Central memory CD8-positive, alpha-beta T cell (primary cell): ENCODE data around the gene CCNI2.

Experiments used
- ATAC-seq: fragments of 150-1000 bp; cut with Tn5 transposase; replicated peaks from 2 replicates; pipeline ENCODE4 v1.10.0; 2022; ENCODE audit warnings: mild to moderate bottlenecking, moderate FRiP score, moderate number of reproducible peaks; ENCODE audit not compliant: poor library complexity, severe bottlenecking; ENCODE audit errors: extremely low read depth
- DNase-seq, 2 donors: peaks; one replicate each; pipeline ENCODE4 v3.0.0; 2021; ENCODE audit warnings: low spot score in 2 of 2
- H3K27ac Mint-ChIP-seq: one replicate; pipeline ENCODE4 v1.8.0; 2022; ENCODE audit warnings: low read depth, mild to moderate bottlenecking, moderate library complexity, mixed read lengths
- H3K27me3 Mint-ChIP-seq: one replicate; pipeline ENCODE4 v1.8.0; 2022; ENCODE audit warnings: mixed read lengths
- H3K36me3 Mint-ChIP-seq: one replicate; pipeline ENCODE4 v1.8.0; 2022; ENCODE audit warnings: mild to moderate bottlenecking, moderate library complexity, mixed read lengths; ENCODE audit not compliant: insufficient read depth
- H3K4me1 Mint-ChIP-seq: one replicate; pipeline ENCODE4 v1.8.0; 2022; ENCODE audit warnings: mixed read lengths
- H3K4me3 Mint-ChIP-seq: one replicate; pipeline ENCODE4 v1.8.0; 2022; ENCODE audit warnings: mild to moderate bottlenecking, moderate library complexity, mixed read lengths
- H3K9me3 Mint-ChIP-seq: one replicate; pipeline ENCODE4 v1.8.0; 2022; ENCODE audit warnings: mixed read lengths

The CCNI2 gene

GRCh38 chr5:132781029-132781428, 33.8 kb downstream of the CCNI2 start:
- H3K27me3 Mint-ChIP-seq = peaks cover 14% of the 10 kb centered on the region

GRCh38 chr5:132782101-132782500, 34.9 kb downstream of the CCNI2 start:
- Mint-ChIP-seq H3K36me3 (peaks cover 2% of the 10 kb centered on the region), H3K9me3 (no peaks in the 10 kb centered on the region), H3K27me3 (peaks cover 14% of the 10 kb centered on the region), H3K4me1 (peaks cover 18% of the 10 kb centered on the region), H3K27ac (no peak overlapping the region), H3K4me3 (no peak overlapping the region)
- DNase-seq = no peak
- no peak for ATAC-seq

More at GRCh38 chr5:132781029-132781428, 33.8 kb downstream of the CCNI2 start:
- Mint-ChIP-seq H3K9me3 (no peaks in the 10 kb centered on the region), H3K27ac (no peak overlapping the region), H3K4me1 (peaks cover 19% of the 10 kb centered on the region), H3K4me3 (no peak overlapping the region), H3K36me3 (peaks cover 2% of the 10 kb centered on the region)
- ATAC-seq = no peak
- no peak for DNase-seq

- ATAC-seq (no peak), DNase-seq (no peak)
- H3K27ac Mint-ChIP-seq = no peak overlapping the region
- peaks cover 14% of the 10 kb centered on the region for H3K27me3 Mint-ChIP-seq
- no peaks in the 10 kb centered on the region for H3K36me3 Mint-ChIP-seq
- no peak overlapping the region for H3K4me3 Mint-ChIP-seq
- H3K9me3 Mint-ChIP-seq = no peaks in the 10 kb centered on the region
- no peaks in the 10 kb centered on the region for H3K4me1 Mint-ChIP-seq
These were observed 38.1 kb downstream of the CCNI2 start for GRCh38 chr5:132785365-132785764.

GRCh38 chr5:132785864-132786263, 38.6 kb downstream of the CCNI2 start:
- Mint-ChIP-seq H3K27me3 (peaks cover 14% of the 10 kb centered on the region), H3K27ac (no peak overlapping the region), H3K4me1 (no peaks in the 10 kb centered on the region), H3K36me3 (no peaks in the 10 kb centered on the region), H3K4me3 (no peak overlapping the region), H3K9me3 (no peaks in the 10 kb centered on the region)
- ATAC-seq (no peak), DNase-seq (no peak)

- Mint-ChIP-seq H3K9me3 (no peaks in the 10 kb centered on the region), H3K36me3 (no peaks in the 10 kb centered on the region), H3K4me3 (no peak overlapping the region), H3K4me1 (no peaks in the 10 kb centered on the region), H3K27me3 (peaks cover 14% of the 10 kb centered on the region), H3K27ac (no peak overlapping the region)
- DNase-seq (no peak), ATAC-seq (no peak)
These were observed 39.9 kb downstream of the CCNI2 start for GRCh38 chr5:132787076-132787475.

- Mint-ChIP-seq H3K36me3 (no peaks in the 10 kb centered on the region), H3K4me3 (no peak overlapping the region), H3K4me1 (no peaks in the 10 kb centered on the region), H3K9me3 (no peaks in the 10 kb centered on the region), H3K27ac (no peak overlapping the region), H3K27me3 (peaks cover 26% of the 10 kb centered on the region)
- no peak for DNase-seq
- no peak for ATAC-seq
These were observed 41.3 kb downstream of the CCNI2 start for GRCh38 chr5:132788508-132788907.

GRCh38 chr5:132788990-132789886, 42.0 kb downstream of the CCNI2 start:
- Mint-ChIP-seq H3K4me3 (no peak overlapping the region), H3K36me3 (no peaks in the 10 kb centered on the region), H3K9me3 (no peaks in the 10 kb centered on the region), H3K27ac (no peak overlapping the region), H3K4me1 (no peaks in the 10 kb centered on the region), H3K27me3 (peaks cover 26% of the 10 kb centered on the region)
- no peak for ATAC-seq
- no peak for DNase-seq

GRCh38 chr5:132790201-132790865, 43.1 kb downstream of the CCNI2 start:
- no peaks in the 10 kb centered on the region for H3K9me3 Mint-ChIP-seq
- ATAC-seq (no peak), DNase-seq (no peak)
- no peaks in the 10 kb centered on the region for H3K36me3 Mint-ChIP-seq
- H3K27ac Mint-ChIP-seq = peak overlapping the region; percentile 9
- no peaks in the 10 kb centered on the region for H3K4me1 Mint-ChIP-seq
- peaks cover 19% of the 10 kb centered on the region for H3K27me3 Mint-ChIP-seq
- no peak overlapping the region for H3K4me3 Mint-ChIP-seq

GRCh38 chr5:132791026-132791425, 43.8 kb downstream of the CCNI2 start:
- ATAC-seq (no peak), DNase-seq (no peak)
- Mint-ChIP-seq H3K4me1 (no peaks in the 10 kb centered on the region), H3K27me3 (peaks cover 17% of the 10 kb centered on the region), H3K27ac (no peak overlapping the region), H3K9me3 (no peaks in the 10 kb centered on the region), H3K4me3 (no peak overlapping the region), H3K36me3 (no peaks in the 10 kb centered on the region)

- peaks cover 23% of the 10 kb centered on the region for H3K27me3 Mint-ChIP-seq
- H3K4me1 Mint-ChIP-seq = no peaks in the 10 kb centered on the region
- no peaks in the 10 kb centered on the region for H3K36me3 Mint-ChIP-seq
- no peak for DNase-seq
- H3K27ac Mint-ChIP-seq = no peak overlapping the region
- no peak for ATAC-seq
- no peak overlapping the region for H3K4me3 Mint-ChIP-seq
- no peaks in the 10 kb centered on the region for H3K9me3 Mint-ChIP-seq
These were observed 50.4 kb downstream of the CCNI2 start for GRCh38 chr5:132797651-132798050.

- H3K4me3 Mint-ChIP-seq = no peak overlapping the region
- H3K36me3 Mint-ChIP-seq = no peaks in the 10 kb centered on the region
- peaks cover 34% of the 10 kb centered on the region for H3K27me3 Mint-ChIP-seq
- DNase-seq (no peak), ATAC-seq (no peak)
- no peaks in the 10 kb centered on the region for H3K4me1 Mint-ChIP-seq
- H3K9me3 Mint-ChIP-seq = no peaks in the 10 kb centered on the region
- H3K27ac Mint-ChIP-seq = no peak overlapping the region
These were observed 52.2 kb downstream of the CCNI2 start for GRCh38 chr5:132799392-132799791.

- no peak for ATAC-seq
- Mint-ChIP-seq H3K36me3 (peaks cover 2% of the 10 kb centered on the region), H3K9me3 (no peaks in the 10 kb centered on the region), H3K27me3 (peaks cover 40% of the 10 kb centered on the region), H3K4me1 (no peaks in the 10 kb centered on the region), H3K27ac (no peak overlapping the region), H3K4me3 (no peak overlapping the region)
- DNase-seq = no peak
These were observed 53.3 kb downstream of the CCNI2 start for GRCh38 chr5:132800545-132800944.
